GM12878 (cell line): ENCODE data around the gene KCNV2. TPM values are rescaled to one million over a fixed set of nuclear protein-coding genes. Genes with fewer than 3 reads are reported as not detected.

ENCODE experiments used
- ATAC-seq: fragments of 200-7000 bp; cut with Tn5 transposase; 3 replicates; pipeline ENCODE4 v1.9.1; 2020; ENCODE audit warnings: mild to moderate bottlenecking, moderate library complexity
- BruUV-seq: library from RNA; stranded (reverse); fragments of 400-500 nt; replicated peaks from 2 replicates; lab custom pipeline; 2021; lab: Mats Ljungman, UMichigan
- CTCF ChIA-PET: fragments of 300-600 bp; sonication (Branson Sonifier 250); formaldehyde crosslinking; extraction: SDS; loops from one replicate; lab custom pipeline; 2021; ENCODE audit warnings: inconsistent platforms; lab: Yijun Ruan, JAX
- POLR2A ChIA-PET: fragments of 350-600 bp; formaldehyde crosslinking; extraction: SDS; loops from one replicate; lab custom pipeline; 2021; ENCODE audit warnings: inconsistent platforms; lab: Charles Lee
- RAD21 ChIA-PET: fragments of 300-600 bp; sonication (Branson Sonifier 250); formaldehyde crosslinking; loops from one replicate; lab custom pipeline; 2023; ENCODE audit warnings: antibody characterized with exemption; ENCODE audit not compliant: unreplicated experiment; lab: Charles Lee
- SMC1A ChIA-PET: fragments of 300-600 bp; sonication (Branson Sonifier 250); formaldehyde crosslinking; loops from one replicate; lab custom pipeline; 2023; ENCODE audit not compliant: unreplicated experiment, uncharacterized antibody; lab: Charles Lee
- DNase-seq: peaks from one replicate; pipeline ENCODE4 v3.0.0-alpha.2; 2011; ENCODE audit warnings: low read depth, low spot score
- FAIRE-seq: peaks from 3 replicates; lab custom pipeline; 2011; peaks lifted over from hg19 to GRCh38; lab: Jason Lieb, UNC
- H2AFZ ChIP-seq: 2 replicates; pipeline ENCODE4 v1.6.0; 2011; ENCODE audit warnings: low read depth, low read length, control low read depth; ENCODE audit not compliant: control insufficient read depth
- H3K27ac ChIP-seq: 2 replicates; pipeline ENCODE4 v1.5.1; 2011; ENCODE audit warnings: control low read depth; ENCODE audit not compliant: control insufficient read depth, insufficient read depth
- H3K27me3 ChIP-seq, 2 experiments: replicated peaks in 1 of 2; 2 replicates each; pipeline versions ENCODE4 v1.6.0 to v1.6.1; 2011; ENCODE audit warnings: low read length in 1 of 2; ENCODE audit not compliant: control insufficient read depth in 2 of 2, insufficient read depth in 2 of 2
- H3K36me3 ChIP-seq, 2 experiments: 2 replicates each; pipeline ENCODE4 v1.5.1; 2011; ENCODE audit warnings: low read length in 1 of 2; ENCODE audit not compliant: control insufficient read depth in 2 of 2, insufficient read depth in 2 of 2
- H3K4me1 ChIP-seq: 2 replicates; pipeline ENCODE4 v1.6.1; 2011; ENCODE audit warnings: mild to moderate bottlenecking, low read length, moderate library complexity, mixed read lengths; ENCODE audit not compliant: control insufficient read depth, insufficient read depth
- H3K4me2 ChIP-seq: 2 replicates; pipeline ENCODE4 v1.6.0; 2011; ENCODE audit warnings: control low read depth; ENCODE audit not compliant: control insufficient read depth, insufficient read depth
- H3K4me3 ChIP-seq: fragments of 200-600 bp; sonication (generic); 2 replicates; pipeline ENCODE4 v1.5.1; 2016
- H3K79me2 ChIP-seq: 2 replicates; pipeline ENCODE4 v1.6.0; 2011; ENCODE audit warnings: low read length; ENCODE audit not compliant: control insufficient read depth, insufficient read depth
- H3K9ac ChIP-seq: 2 replicates; pipeline ENCODE4 v1.8.0; 2011; ENCODE audit warnings: low read length, control low read depth, mixed read lengths; ENCODE audit not compliant: control insufficient read depth, insufficient read depth
- H3K9me3 ChIP-seq: replicated peaks from 3 replicates; pipeline ENCODE4 v1.5.1; 2011; ENCODE audit warnings: mild to moderate bottlenecking, low read length; ENCODE audit not compliant: control insufficient read depth, insufficient read depth
- H4K20me1 ChIP-seq: 2 replicates; pipeline ENCODE4 v1.6.0; 2011; ENCODE audit not compliant: control insufficient read depth, insufficient read depth
- CUX1 ChIP-seq: IDR thresholded peaks from 2 replicates; pipeline ENCODE4 v1.6.1; 2012; ENCODE audit warnings: improper control_type of control experiment, low read depth, low read length; ENCODE audit not compliant: insufficient replicate concordance
- DPF2 ChIP-seq: fragments of 450-650 bp; IDR thresholded peaks from 2 replicates; pipeline ENCODE4 v1.6.1; 2017; ENCODE audit warnings: mild to moderate bottlenecking
- EED ChIP-seq: sonication (generic); IDR thresholded peaks from 2 replicates; pipeline ENCODE4 v1.6.1; 2016; ENCODE audit warnings: antibody characterized with exemption, low read depth
- EGR1 ChIP-seq, 2 experiments: IDR thresholded peaks; 1 replicate in 1 of 2; 2 replicates in 1 of 2; pipeline ENCODE4 v1.6.1; 2011 to 2012; ENCODE audit warnings: low read depth in 2 of 2, low read length in 2 of 2, borderline replicate concordance in 1 of 2, mild to moderate bottlenecking in 1 of 2, moderate library complexity in 1 of 2
- GATAD2B ChIP-seq: fragments of 450-650 bp; conservative IDR thresholded peaks from 2 replicates; pipeline ENCODE4 v1.6.1; 2017; ENCODE audit warnings: low read depth, mild to moderate bottlenecking, moderate library complexity
- IKZF1 ChIP-seq: fragments of 450-650 bp; conservative IDR thresholded peaks from 2 replicates; pipeline ENCODE4 v1.6.1; 2017; ENCODE audit warnings: antibody characterized with exemption, mild to moderate bottlenecking
- IKZF2 ChIP-seq, 2 experiments: fragments of 450-650 bp; IDR thresholded peaks; 2 replicates each; pipeline ENCODE4 v1.6.1; 2017; ENCODE audit warnings: mild to moderate bottlenecking in 2 of 2, moderate library complexity in 2 of 2
- IRF4 ChIP-seq: IDR thresholded peaks from 2 replicates; pipeline ENCODE4 v1.6.1; 2011; ENCODE audit warnings: low read depth, low read length
- MEF2B ChIP-seq: fragments of 450-650 bp; IDR thresholded peaks from 2 replicates; pipeline ENCODE4 v1.6.1; 2018; ENCODE audit warnings: mild to moderate bottlenecking, moderate library complexity; ENCODE audit not compliant: partially characterized antibody, poor library complexity, severe bottlenecking
- NFYB ChIP-seq: IDR thresholded peaks from 2 replicates; pipeline ENCODE4 v1.6.1; 2011; ENCODE audit warnings: low read depth, mild to moderate bottlenecking, low read length, improper control_type of control experiment, moderate library complexity; ENCODE audit not compliant: insufficient read depth
- NR2F1 ChIP-seq: fragments of 450-650 bp; conservative IDR thresholded peaks from 2 replicates; pipeline ENCODE4 v1.6.1; 2017; ENCODE audit warnings: mild to moderate bottlenecking
- PAX5 ChIP-seq: IDR thresholded peaks from 2 replicates; pipeline ENCODE4 v1.6.1; 2011; ENCODE audit warnings: low read depth, low read length, borderline replicate concordance
- RUNX3 ChIP-seq: IDR thresholded peaks from 2 replicates; pipeline ENCODE4 v1.6.1; 2012; ENCODE audit warnings: low read length, inconsistent platforms
- SP1 ChIP-seq: IDR thresholded peaks from one replicate; pipeline ENCODE4 v1.6.1; 2011; ENCODE audit warnings: low read depth, low read length
- TCF7 ChIP-seq: IDR thresholded peaks from 2 replicates; pipeline ENCODE4 v1.6.1; 2014; ENCODE audit warnings: antibody characterized with exemption, borderline replicate concordance
- ZNF592 ChIP-seq: fragments of 450-650 bp; IDR thresholded peaks from 2 replicates; pipeline ENCODE4 v1.6.1; 2017; ENCODE audit warnings: mild to moderate bottlenecking, moderate library complexity
- WGBS: methylation state at CpG from one replicate; pipeline ENCODE4 v1.1.6; 2016; ENCODE audit warnings: low lambda C conversion rate; ENCODE audit not compliant: insufficient replicate concordance, insufficient coverage; ENCODE audit errors: missing lambda C conversion rate; 5-methylcytosine and 5-hydroxymethylcytosine counted together
- in situ Hi-C: fragments of 300-500 bp; cut with MboI; formaldehyde crosslinking; loops from 9 replicates; pipeline ENCODE4 v1.14.3; 2018; ENCODE audit warnings: mixed read lengths
- intact Hi-C: fragments of 100-400 bp; cut with micrococcal nuclease; formaldehyde crosslinking; loops from one replicate; pipeline ENCODE4 v1.14.2; 2022; ENCODE audit not compliant: unreplicated experiment
- polyA plus RNA-seq, 11 experiments: library from polyadenylated mRNA; depleted of rRNA in 4 of 11; unstranded in 6 of 11; stranded (reverse) in 5 of 11; fragments of >200 nt; fragmentation: Nextera tagmentation in 4 of 11; fragmentation: Illumina TruSeq in 1 of 11; extraction: Ambion mirVana in 4 of 11; extraction: Trizol in 1 of 11; gene quantifications; 1 replicate in 1 of 11; 2 replicates in 10 of 11; pipeline versions ENCODE4 v1.2.1 to v1.2.3, GENCODE V29; 2011 to 2016; ENCODE audit warnings: inconsistent platforms in 2 of 11, missing spikeins in 2 of 11, low read depth in 1 of 11
- total RNA-seq, 4 experiments: library from RNA; depleted of rRNA in 3 of 4; stranded (reverse); fragments of >200 nt in 3 of 4; fragmentation: Illumina TruSeq in 1 of 4; extraction: Trizol in 1 of 4; gene quantifications; 2 replicates each; pipeline versions ENCODE4 v1.2.1 to v1.2.3, GENCODE V29; 2013 to 2021

KCNV2 gene
- total and polyA plus RNA-seq, 10 of the 15 experiments (the other 5 are each of a cell fraction or from before 2014, with no cell fraction given) = 0.04 to 0.37 (median 0.09) TPM; not detected in 4

GRCh38 chr9:2697492-2697891 is 19.8 kb upstream of the KCNV2 start:
- Histone ChIP-seq H3K27me3 (no peaks in the 10 kb centered on the region), H3K79me2 (no peaks in the 10 kb centered on the region), H3K4me1 (peaks cover 4% of the 10 kb centered on the region; the same call in 1 of the 2 replicates), H3K9ac (no peak overlapping the region), H3K4me3 (no peak overlapping the region), H3K27ac (peak overlapping the region; percentile 55; the same call in 1 of the 2 replicates), H2AFZ (peak overlapping the region; percentile 63), H3K36me3 (no peaks in the 10 kb centered on the region), H4K20me1 (no peaks in the 10 kb centered on the region), H3K4me2 (peak overlapping the region; percentile 25; the same call in 1 of the 2 replicates), H3K9me3 (peaks cover 3% of the 10 kb centered on the region)
- CTCF ChIA-PET = interaction anchor here (2.4 kb wide), 1 partner anchor 31 kb away, joined by 9 read pairs; no protein-coding TSS in a partner anchor
- peak; percentile 75 for DNase-seq
- 65% methylated on average over 3 of the region's 3 CpGs for WGBS
- ATAC-seq = peak; percentile 97
- intact Hi-C loops (loop anchor here (2.0 to 5.0 kb wide), 2 partner anchors 31 to 50 kb away; no protein-coding TSS in a partner anchor), in situ Hi-C loops (no loop called here)
- RAD21 ChIA-PET = no interaction called here
- peak; percentile 84 for FAIRE-seq
- POLR2A ChIA-PET = no interaction called here
- BruUV-seq = no TSS peak
- SMC1A ChIA-PET = interaction anchor here (1.9 kb wide), 1 partner anchor 31 kb away, joined by 4 read pairs; no protein-coding TSS in a partner anchor
- 0 out of 2 replicates have a peak, but pooled peaks have one; percentile 31 for TF ChIP-seq NR2F1
- peak; percentile 30; the same call in 1 of the 2 replicates for TF ChIP-seq IKZF1
- TF ChIP-seq ZNF592 = no peak
- peak; percentile 21 for TF ChIP-seq CUX1
- TF ChIP-seq EED = 0 out of 2 replicates have a peak, but pooled peaks have one; percentile 25
- no peak for TF ChIP-seq TCF7
- peak; percentile 64 for TF ChIP-seq NFYB
- peak; percentile 50 to 62; a peak in 3 of 4 replicates for TF ChIP-seq IKZF2 (IDR thresholded peaks at IDR 0.05)
- TF ChIP-seq SP1 = peak; percentile 38
- TF ChIP-seq GATAD2B = peak; percentile 78
- no peak for TF ChIP-seq EGR1 (IDR thresholded peaks at IDR 0.05; ENCODE audit: borderline replicate concordance in 1 of 2, low read depth in 2 of 2, low read length in 2 of 2)
- TF ChIP-seq MEF2B = peak; percentile 93
- peak; percentile 34; the same call in 1 of the 2 replicates for TF ChIP-seq RUNX3
- TF ChIP-seq DPF2 = 0 out of 2 replicates have a peak, but pooled peaks have one; percentile 29
- TF ChIP-seq IRF4 = peak; percentile 59; the same call in 1 of the 2 replicates
- TF ChIP-seq PAX5 = 0 out of 2 replicates have a peak, but pooled peaks have one; percentile 28
